ENCODE data around the gene DAZAP2.
"Not testable (repeated sequence)": the region's sequence is repeated elsewhere in the genome, so short reads cannot be mapped to it uniquely, and the experiment has no call there.

The DAZAP2 gene

DNA sequence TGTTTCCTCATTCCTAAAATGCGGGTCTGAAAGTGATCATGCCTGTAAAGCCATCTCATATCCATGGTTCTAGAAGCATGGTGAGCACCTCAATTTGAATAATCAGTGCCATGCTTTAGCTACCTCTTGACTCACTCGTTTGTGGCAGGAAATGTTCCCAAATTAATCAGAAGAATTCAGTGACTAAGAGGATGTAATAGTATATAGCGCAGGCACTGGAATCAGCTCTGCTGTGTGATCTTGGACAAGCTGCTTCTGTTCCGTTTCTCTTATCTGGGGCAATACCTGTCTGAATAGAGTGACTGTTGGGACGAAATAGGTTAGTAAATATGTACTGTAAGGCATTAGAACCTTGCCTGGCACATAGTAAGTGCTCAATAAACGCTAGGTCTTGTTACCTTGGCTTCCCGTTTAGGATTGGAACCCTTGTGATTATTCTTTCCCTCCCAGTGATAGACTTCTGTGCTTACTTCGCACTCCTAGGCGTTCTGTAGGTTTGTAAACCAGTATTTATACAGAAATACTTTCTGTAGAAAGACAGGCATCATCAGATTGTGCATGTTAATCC lies 32.4 kb downstream of the DAZAP2 start:
- DNase-seq (ENCODE audit: low read depth), result no peak
- TF ChIP-seq POLR2A (IDR thresholded peaks at IDR 0.05; ENCODE audit: extremely low read depth, insufficient read length), result no peak
- TF ChIP-seq, protein P1, sequence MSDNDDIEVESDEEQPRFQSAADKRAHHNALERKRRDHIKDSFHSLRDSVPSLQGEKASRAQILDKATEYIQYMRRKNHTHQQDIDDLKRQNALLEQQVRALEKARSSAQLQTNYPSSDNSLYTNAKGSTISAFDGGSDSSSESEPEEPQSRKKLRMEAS (IDR thresholded peaks at IDR 0.05; ENCODE audit: low read depth, low read length), result no peak
- TF ChIP-seq, protein P2, sequence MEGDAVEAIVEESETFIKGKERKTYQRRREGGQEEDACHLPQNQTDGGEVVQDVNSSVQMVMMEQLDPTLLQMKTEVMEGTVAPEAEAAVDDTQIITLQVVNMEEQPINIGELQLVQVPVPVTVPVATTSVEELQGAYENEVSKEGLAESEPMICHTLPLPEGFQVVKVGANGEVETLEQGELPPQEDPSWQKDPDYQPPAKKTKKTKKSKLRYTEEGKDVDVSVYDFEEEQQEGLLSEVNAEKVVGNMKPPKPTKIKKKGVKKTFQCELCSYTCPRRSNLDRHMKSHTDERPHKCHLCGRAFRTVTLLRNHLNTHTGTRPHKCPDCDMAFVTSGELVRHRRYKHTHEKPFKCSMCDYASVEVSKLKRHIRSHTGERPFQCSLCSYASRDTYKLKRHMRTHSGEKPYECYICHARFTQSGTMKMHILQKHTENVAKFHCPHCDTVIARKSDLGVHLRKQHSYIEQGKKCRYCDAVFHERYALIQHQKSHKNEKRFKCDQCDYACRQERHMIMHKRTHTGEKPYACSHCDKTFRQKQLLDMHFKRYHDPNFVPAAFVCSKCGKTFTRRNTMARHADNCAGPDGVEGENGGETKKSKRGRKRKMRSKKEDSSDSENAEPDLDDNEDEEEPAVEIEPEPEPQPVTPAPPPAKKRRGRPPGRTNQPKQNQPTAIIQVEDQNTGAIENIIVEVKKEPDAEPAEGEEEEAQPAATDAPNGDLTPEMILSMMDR (IDR thresholded peaks at IDR 0.05; ENCODE audit: low read depth, low read length), result no peak
- TF ChIP-seq MYC (IDR thresholded peaks at IDR 0.05; ENCODE audit: low read depth, low read length), result no peak
- H3K4me3 ChIP-seq (ENCODE audit: low read depth, low read length), result peak overlapping the region; percentile 65

DNA sequence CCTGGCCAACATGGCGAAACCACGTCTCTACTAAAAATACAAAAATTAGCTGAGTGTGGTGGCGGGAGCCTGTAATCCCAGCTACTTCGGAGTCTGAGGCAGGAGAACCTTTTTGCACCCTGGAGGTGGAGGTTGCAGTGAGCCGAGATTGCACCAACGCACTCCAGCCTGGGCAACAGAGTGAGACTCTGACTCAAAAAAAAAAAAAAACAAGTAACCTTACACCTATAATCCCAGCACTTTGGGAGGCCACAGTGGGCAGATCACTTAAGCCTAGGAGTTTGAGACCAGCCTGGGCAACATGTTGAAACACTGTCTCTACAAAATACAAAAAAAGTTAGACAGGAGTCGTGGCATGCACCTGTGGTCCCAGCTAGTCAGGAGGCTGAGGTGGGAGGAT lies 34.2 kb downstream of the DAZAP2 start:
- not testable (repeated sequence) for DNase-seq (ENCODE audit: low read depth)

DNA sequence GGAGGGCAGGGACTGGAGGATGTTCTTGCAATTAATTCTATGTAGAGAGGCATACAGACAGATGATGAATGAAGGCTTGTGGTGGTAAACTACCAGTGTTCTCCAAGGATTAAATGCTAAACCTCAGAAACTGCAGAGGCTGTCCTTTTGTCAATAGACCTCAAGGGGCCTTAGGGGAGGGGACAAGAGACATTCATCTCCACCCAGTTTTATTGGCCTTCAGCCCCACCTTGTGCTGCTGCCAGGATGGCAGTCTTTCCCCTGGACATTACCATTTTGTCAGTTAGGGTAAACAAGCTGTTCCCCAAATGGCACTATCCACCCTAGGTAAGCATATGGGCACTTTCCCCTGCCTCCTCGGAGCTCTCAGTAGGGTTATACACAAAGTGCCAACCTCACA lies 36.5 kb downstream of the DAZAP2 start:
- DNase-seq (ENCODE audit: low read depth), result no peak
- no peak overlapping the region for H3K4me3 ChIP-seq (ENCODE audit: low read depth, low read length)
- TF ChIP-seq MYC (IDR thresholded peaks at IDR 0.05; ENCODE audit: low read depth, low read length), result no peak
- no peak for TF ChIP-seq POLR2A (IDR thresholded peaks at IDR 0.05; ENCODE audit: extremely low read depth, insufficient read length)
- TF ChIP-seq, protein P1 (IDR thresholded peaks at IDR 0.05; ENCODE audit: low read depth, low read length), result no peak
- TF ChIP-seq, protein P2 (IDR thresholded peaks at IDR 0.05; ENCODE audit: low read depth, low read length), result no peak

More for the DNA sequence above, 34.2 kb downstream of the DAZAP2 start:
- H3K4me3 ChIP-seq (ENCODE audit: low read depth, low read length), result not testable (repeated sequence)

DNA sequence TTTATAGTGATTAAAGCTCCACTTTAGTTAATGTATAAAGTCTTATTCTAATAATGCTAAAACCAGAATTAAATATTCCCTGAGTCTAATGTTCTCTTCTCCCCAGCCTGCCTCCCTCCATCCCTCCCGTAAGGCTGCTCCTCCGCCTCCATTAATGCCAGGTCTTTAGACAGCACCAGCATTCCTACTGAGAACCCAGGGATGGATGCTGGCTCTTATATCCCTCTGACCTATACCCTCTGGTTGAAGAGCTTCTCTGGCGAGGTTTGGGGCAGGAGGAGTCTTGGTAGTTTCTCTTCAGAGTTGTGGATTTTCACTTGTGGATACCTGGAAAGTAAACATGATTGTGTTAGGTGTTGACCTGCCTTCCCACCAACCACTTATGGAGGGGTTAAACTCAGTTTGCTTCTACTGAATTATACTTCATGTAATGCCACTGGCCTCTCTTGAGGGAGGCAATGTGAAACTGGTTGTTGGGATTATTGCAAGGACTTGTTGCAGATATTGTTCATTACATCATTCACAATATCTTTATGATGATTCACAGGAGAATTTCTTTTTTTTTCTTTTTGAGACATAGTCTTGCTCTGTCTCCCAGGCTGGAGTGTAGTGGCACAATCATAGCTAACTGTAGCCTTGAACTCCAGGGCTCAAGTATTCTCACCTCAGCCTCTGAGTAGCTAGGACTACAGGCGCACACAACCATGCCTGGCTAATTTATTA lies 42.7 kb downstream of the DAZAP2 start:
- DNase-seq (ENCODE audit: low read depth), result no peak
- H3K4me3 ChIP-seq (ENCODE audit: low read depth, low read length), result no peak overlapping the region
- TF ChIP-seq MYC (IDR thresholded peaks at IDR 0.05; ENCODE audit: low read depth, low read length) (no peak), POLR2A (IDR thresholded peaks at IDR 0.05; ENCODE audit: extremely low read depth, insufficient read length) (no peak)
- TF ChIP-seq, protein P1 (IDR thresholded peaks at IDR 0.05; ENCODE audit: low read depth, low read length), result no peak
- TF ChIP-seq, protein P2 (IDR thresholded peaks at IDR 0.05; ENCODE audit: low read depth, low read length), result no peak

DNA sequence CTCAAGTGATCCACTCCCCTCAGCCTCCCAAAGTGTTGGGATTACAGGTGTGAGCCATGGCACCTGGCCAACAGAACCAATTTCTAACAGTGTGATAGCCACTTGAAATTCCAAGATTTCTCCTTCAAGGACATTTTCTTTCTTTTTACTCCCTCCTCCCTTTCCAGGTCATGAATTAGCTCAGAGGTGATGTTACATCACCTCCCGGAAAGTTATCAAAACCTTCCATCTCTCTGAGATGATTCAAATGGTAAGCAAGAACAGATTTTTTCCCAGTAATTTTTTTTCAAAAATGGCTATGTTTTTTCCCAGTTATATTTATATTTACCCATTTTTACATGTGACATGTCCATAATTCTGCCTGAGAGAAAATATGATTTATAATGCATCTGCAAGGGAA lies 47.2 kb downstream of the DAZAP2 start:
- DNase-seq (ENCODE audit: low read depth), result no peak
- no peak overlapping the region for H3K4me3 ChIP-seq (ENCODE audit: low read depth, low read length)
- TF ChIP-seq MYC (IDR thresholded peaks at IDR 0.05; ENCODE audit: low read depth, low read length) (no peak), POLR2A (IDR thresholded peaks at IDR 0.05; ENCODE audit: extremely low read depth, insufficient read length) (no peak)
- TF ChIP-seq, protein P2 (IDR thresholded peaks at IDR 0.05; ENCODE audit: low read depth, low read length), result no peak
- TF ChIP-seq, protein P1 (IDR thresholded peaks at IDR 0.05; ENCODE audit: low read depth, low read length), result no peak

DNA sequence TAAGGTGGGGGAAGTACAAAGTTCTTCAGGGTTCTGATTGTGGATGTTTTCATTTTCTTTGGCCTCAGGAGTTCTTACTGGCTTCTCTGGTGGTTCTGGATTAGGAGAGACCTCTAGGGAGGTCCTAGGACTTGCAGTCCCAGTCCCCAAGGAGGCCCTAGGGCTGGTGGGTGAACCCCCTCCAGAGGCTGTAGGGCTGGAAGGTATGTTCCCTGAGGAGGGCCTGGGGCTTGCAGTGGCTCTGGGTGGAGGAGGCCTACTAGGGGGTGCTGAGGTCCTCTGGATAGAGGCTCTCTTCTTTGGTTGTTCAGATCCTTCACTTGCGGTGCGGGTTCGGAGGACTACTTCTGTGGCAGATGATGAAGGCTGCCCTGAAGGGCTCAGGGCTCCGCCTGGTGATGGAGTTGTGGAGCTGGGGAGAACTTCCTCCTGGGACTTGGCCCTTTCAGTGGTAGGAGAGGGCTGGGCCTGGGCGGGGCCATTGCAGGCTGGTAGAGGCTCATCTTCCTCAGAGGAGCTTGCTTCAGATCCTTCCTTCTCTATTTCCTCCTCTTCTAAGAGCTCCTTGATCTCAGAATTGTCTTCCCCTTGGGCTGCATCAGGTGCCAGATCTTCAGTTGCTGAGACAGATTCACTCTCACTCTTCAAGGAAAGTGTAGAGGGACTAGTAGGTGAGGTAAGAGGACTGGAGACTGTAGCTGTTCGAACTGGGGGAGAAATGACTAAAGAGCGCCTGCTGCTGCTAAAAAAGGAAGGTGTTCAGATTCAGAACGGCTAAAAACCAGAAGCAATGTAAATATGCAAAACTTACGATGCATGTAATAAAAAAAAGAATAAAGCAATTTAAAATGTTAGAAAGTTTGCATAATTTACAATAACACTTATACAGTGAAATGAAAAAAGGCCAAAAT lies 53.2 kb downstream of the DAZAP2 start:
- H3K4me3 ChIP-seq (ENCODE audit: low read depth, low read length), result not testable (repeated sequence)
- peak; percentile 61 for DNase-seq (ENCODE audit: low read depth)
